NCI-H146 treated with DMSO at 0.1 percent for 48 hours (cell line): ENCODE measurements around the gene PHKB.
"Not testable (repeated sequence)": the region's sequence is repeated elsewhere in the genome, so short reads cannot be mapped to it uniquely, and the experiment has no call there.

Source experiments
- DNase-seq: peaks from one replicate; lab custom pipeline; 2025; ENCODE audit not compliant: unreplicated experiment; lab: John Stamatoyannopoulos, UW

PHKB gene

DNA sequence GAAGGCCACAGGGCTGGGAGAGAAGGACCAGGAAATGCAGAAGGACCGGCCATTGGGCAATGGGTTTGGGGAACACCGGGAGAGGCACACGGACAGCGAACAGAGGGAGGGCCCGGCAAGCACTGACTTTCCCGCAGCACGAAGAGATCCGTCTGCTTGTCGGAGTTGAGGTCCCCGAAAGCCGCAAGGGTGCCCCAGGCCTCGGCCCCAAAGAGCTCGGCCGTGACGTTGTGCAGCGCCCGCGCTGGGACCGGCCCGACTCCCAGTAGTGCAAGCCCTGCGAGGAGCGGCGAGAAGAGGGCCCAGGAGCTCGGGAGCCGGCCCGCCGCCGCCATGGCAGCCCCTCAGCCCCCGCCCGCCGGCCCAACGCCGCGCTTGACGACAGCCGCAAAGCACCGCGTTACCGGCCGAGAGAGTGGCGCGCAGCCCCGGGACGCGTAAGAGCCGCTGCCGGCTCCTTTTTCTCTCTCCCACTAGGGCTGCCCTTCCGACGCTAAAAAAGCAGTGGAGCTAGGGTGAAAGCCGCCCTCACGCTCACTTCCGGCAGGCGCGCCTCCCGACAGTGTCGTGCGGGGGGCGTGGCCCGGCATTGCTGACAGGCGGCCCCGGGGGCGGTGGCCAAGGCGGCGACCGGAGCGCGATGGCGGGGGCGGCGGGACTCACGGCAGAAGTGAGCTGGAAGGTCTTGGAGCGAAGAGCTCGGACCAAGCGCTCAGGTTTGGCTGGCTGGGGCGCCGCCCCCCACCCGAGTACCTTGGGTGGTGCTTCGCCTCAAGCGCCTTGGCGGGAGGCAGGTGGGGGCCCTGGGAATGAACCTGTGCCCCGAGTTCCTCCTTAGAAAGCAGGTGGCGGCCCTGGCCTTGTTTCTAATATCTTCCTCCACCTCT lies at the start of gene PHKB, which contains the start of gene ITFG1:
Gene PHKB (plus strand): TSS at position 621 of the 887 bp plus-strand sequence. CDS start 20 bp downstream, at position 641.
Gene ITFG1 (minus strand): TSS at position 353 of the 887 bp plus-strand sequence. CDS start 18 bp downstream, at position 335.
- peak; percentile 68 for DNase-seq

DNA sequence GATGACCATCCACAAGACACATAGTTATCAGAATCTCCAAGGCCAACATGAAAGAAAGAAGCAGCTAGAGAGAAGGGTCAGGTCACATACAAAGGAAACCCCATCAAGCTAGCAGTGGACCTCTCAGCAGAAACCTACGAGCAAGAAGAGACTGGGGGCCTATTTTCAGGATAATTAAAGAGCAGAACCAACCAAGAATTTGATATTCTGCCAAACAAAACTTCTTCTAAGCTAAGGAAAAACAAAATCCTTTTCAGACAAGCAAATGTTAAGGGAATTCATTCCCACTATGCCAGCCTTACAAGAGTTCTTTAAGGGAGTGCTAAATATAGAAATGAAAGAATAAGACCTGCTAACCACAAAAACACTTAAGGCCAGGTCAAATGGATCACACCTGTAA lies 48.1 kb upstream of the PHKB start:
- no peak for DNase-seq

GRCh38 chr16:47416869-47417268 lies 44.3 kb upstream of the PHKB start:
- DNase-seq = no peak

DNA sequence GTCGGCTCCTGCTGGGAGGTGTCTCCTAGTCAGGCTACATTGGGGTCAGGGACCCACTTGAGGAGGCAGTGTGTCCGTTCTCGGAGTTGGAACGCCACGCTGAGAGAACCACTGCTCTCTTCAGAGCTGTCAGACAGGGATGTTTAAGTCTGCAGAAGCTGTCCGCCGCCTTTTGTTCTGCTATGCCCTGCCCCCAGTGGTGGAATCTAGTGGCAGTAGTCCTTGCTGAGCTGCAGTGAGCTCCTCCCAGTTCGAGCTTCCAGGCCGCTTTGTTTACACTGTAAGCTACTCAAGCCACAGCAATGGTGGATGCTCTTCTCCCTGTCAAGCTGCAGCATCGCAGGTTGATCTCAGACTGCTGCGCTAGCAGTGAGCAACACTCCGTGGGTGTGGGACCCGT lies 36.3 kb upstream of the PHKB start:
- no peak for DNase-seq

DNA sequence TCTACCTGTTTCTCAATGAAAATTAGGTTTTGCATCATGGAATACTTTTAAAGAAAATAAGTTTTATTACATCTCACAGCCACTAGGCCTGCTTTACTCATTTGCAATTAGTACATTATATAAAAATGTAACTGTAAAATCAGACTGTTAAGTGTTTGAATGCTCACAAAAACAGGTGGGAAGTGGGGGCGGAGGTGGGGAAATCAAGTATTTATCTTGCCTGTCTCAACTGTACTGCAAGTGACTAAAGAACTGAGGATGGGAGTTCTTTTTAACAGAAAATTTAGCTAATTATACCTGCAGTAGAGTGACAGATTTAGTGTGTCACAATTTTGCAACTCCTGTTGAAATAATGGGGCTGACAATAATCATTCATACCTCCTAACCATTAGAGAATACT lies 34.3 kb upstream of the PHKB start:
- DNase-seq = no peak

- peak; percentile 66 for DNase-seq
Measured at GRCh38 chr16:47431960-47432359, 29.2 kb upstream of the PHKB start.

- DNase-seq = not testable (repeated sequence)
Measured at GRCh38 chr16:47434274-47434673, 26.9 kb upstream of the PHKB start.

DNA sequence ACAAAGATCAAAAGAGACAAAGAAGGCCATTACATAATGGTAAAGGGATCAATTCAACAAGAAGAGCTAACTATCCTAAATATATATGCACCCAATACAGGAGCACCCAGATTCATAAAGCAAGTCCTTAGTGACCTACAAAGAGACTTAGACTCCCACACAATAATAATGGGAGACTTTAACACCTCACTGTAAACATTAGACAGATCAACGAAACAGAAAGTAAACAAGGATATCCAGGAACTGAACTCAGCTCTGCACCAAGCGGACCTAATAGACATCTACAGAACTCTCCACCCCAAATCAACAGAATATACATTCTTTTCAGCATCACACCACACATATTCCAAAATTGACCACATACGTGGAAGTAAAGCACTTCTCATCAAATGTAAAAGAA lies 21.1 kb upstream of the PHKB start:
- DNase-seq = not testable (repeated sequence)

GRCh38 chr16:47442884-47443283 lies 18.2 kb upstream of the PHKB start:
- DNase-seq = not testable (repeated sequence)

DNA sequence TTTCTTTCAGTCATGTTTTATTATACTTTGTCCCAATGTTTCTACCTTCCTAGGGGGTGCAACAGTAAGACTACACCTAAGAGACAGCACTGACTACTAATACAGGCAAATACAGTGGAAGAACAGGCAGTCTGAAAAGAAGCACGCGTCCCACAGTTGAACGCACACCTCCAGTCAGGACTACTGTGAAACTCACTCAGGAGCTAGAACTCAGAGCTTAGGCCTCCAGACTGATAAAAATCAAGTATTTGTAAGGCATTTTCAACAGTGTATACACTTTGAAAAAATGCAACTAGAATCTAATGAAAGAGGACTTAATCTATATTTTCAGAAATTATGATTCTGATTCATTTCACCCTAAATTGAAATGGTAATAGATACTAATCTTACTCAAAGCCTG lies 14.7 kb upstream of the PHKB start:
- DNase-seq = no peak

GRCh38 chr16:47448830-47449575 lies 12.1 kb upstream of the PHKB start:
- no peak for DNase-seq

DNA sequence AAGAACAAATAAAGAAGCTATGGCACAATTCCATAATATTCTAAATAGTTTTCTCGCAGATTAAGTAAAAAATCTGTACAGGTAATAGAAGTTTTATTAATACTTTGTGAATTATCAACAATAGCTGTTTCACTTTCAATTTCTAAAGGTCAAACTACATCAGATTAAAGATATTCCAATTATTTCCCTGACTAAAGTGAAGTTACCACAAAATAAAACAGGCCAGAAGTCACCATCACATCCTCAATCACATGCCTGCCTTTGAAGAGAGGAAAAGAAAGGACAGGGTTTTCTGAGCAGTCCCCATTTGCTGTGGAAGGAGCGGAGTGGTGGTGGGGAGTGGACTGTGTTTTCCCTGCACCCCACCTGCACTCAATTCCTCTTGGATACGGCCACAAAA lies 11.3 kb upstream of the PHKB start:
- no peak for DNase-seq

- DNase-seq = no peak
Measured at GRCh38 chr16:47458331-47458730, 2.8 kb upstream of the PHKB start.

DNA sequence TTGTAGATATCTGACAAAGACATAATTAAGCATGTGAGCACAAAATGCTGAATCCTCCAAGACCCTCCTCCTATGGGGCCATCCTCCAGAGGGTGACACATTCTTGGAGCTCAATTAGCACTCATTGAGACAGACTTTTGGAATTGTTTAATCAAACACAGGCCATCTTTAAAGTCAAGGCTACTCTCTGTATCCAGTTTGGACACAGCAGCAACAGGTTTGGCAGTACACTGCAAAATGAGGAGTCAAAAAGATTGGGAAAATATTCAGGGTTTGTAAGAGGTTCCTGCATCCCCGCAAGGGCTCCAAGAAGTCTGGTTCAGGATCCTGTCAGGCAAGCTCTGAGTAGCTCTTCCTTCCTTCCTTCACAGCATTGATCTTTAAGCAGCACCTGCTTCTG lies 1.5 kb upstream of the PHKB start:
- no peak for DNase-seq

GRCh38 chr16:47460359-47460710 lies 796 bp upstream of the PHKB start:
- DNase-seq = no peak

DNA sequence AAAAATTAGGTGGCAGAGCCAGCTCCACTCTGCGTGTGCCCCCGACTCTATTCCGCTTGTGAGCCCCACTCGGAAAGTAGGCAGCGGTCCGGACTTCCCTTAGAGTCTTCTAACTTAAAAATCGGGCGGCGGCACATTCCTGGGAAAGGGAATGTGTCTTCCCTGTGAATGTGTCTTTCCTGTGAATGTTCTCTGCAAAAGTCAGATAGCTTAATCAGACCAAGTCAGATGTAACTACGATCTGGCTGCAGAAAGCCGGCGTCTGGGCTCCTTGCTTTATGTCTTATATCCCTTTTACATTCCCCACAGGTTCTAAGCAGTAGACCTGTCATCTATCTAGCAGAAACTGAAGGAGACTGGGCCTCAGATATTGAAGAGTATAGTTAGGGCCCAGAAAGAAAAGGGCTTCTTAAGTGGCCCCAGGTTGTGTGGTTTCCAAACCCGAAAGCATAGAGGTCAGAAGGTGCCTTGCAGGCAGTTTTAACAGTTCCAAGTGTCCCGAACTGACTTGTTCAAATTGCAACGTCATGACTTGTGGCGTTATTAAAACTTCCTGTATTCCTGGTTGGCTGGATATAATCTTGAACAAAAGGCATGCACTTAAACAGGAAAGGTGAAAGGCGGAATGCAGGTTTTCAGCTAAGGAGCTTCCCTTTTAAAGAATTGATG lies 601 bp downstream of the PHKB start:
- DNase-seq = peak; percentile 2

DNA sequence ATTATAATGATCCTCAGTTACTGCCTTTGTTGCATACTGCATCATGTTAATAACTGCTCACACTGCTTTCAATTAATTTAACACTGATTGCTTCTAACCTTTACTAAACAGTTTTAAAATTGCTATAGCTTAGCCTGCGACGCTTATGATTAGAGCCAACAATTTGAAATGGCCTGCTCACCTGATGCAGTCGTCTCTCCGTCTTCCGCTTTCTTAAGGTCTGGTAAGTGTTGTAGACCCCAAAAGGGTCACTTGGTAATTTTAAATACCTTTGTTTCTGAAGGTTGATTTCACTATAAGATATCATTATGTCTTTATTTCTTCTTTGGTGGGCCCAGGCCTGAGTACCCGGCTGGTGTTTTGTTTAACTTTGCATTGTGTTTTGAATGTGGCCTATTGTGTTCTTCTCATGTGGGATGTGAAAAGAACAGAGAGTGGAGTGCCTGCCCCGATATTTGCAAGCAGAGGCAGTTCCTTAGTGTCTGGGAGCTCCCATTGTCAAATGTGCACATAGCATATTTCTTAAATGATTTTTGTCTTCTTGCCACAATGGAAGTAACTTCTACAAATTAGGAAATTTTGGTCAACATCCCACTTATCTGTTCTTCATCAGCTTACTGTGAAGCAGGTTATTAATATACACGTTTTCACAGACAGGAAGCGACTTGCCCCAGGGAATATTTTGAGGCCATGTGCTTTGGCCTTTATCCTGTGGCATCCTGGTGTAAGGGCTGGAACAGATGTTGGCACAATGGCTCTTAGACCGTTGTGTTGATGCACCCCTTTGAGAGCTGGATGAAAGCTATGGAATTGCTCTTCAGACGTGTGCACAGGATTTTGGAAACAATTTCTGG lies 2.9 kb downstream of the PHKB start:
- DNase-seq = no peak

GRCh38 chr16:47465919-47466630 lies 4.9 kb downstream of the PHKB start:
- no peak for DNase-seq

- no peak for DNase-seq
Measured at GRCh38 chr16:47467501-47467900, 6.4 kb downstream of the PHKB start.

- not testable (repeated sequence) for DNase-seq
Measured at GRCh38 chr16:47468070-47468689, 7.0 kb downstream of the PHKB start.
